Fibroblast of lung (primary cell): Measurements from ENCODE around the gene PACRG. TPM values are rescaled to one million over a fixed set of nuclear protein-coding genes. Genes with fewer than 3 reads are reported as not detected.

ENCODE experiments used
- DNase-seq, 2 donors: peaks; one replicate each; pipeline versions ENCODE4 v3.0.0 to v3.0.0-alpha.2; 2010; ENCODE audit warnings: low read depth in 2 of 2
- H2AFZ ChIP-seq: 2 replicates; pipeline ENCODE4 v1.5.1; 2012; ENCODE audit warnings: low read length, control low read depth, inconsistent platforms
- H3K27ac ChIP-seq: 2 replicates; pipeline ENCODE4 v1.5.1; 2011; ENCODE audit warnings: low read length, control low read depth; ENCODE audit not compliant: insufficient read depth
- H3K27me3 ChIP-seq: 2 replicates; pipeline ENCODE4 v1.5.1; 2011; ENCODE audit warnings: mild to moderate bottlenecking, low read length; ENCODE audit not compliant: control insufficient read depth, insufficient read depth
- H3K36me3 ChIP-seq: 2 replicates; pipeline ENCODE4 v1.5.1; 2011; ENCODE audit warnings: low read length; ENCODE audit not compliant: control insufficient read depth, insufficient read depth
- H3K4me1 ChIP-seq: 2 replicates; pipeline ENCODE4 v1.5.1; 2011; ENCODE audit warnings: low read length; ENCODE audit not compliant: control insufficient read depth, insufficient read depth; ENCODE audit errors: extremely low read depth
- H3K4me2 ChIP-seq: 2 replicates; pipeline ENCODE4 v1.5.1; 2011; ENCODE audit warnings: low read length, control low read depth; ENCODE audit not compliant: insufficient read depth; ENCODE audit errors: extremely low read depth
- H3K4me3 ChIP-seq, 4 experiments: fragments of 200-600 bp in 1 of 4; sonication (generic) in 1 of 4; replicated peaks in 1 of 4; 2 replicates each; pipeline ENCODE4 v1.5.1; 2011 to 2016; ENCODE audit warnings: low read length in 4 of 4, low read depth in 3 of 4, mild to moderate bottlenecking in 3 of 4, control low read depth in 2 of 4, inconsistent platforms in 1 of 4, mixed read lengths in 1 of 4; ENCODE audit not compliant: insufficient read depth in 1 of 4; ENCODE audit errors: control extremely low read depth in 1 of 4
- H3K79me2 ChIP-seq: 2 replicates; pipeline ENCODE4 v1.5.1; 2012; ENCODE audit warnings: mild to moderate bottlenecking, low read length, inconsistent platforms; ENCODE audit not compliant: control insufficient read depth, insufficient read depth
- H3K9ac ChIP-seq: 2 replicates; pipeline ENCODE4 v1.5.1; 2011; ENCODE audit warnings: mild to moderate bottlenecking, low read length, control low read depth; ENCODE audit not compliant: insufficient read depth
- H3K9me3 ChIP-seq: 2 replicates; pipeline ENCODE4 v1.5.1; 2012; ENCODE audit warnings: low read depth, low read length; ENCODE audit not compliant: control insufficient read depth, insufficient read depth
- H4K20me1 ChIP-seq: 2 replicates; pipeline ENCODE4 v1.5.1; 2011; ENCODE audit warnings: low read length; ENCODE audit not compliant: control insufficient read depth, insufficient read depth; ENCODE audit errors: extremely low read depth
- CTCF ChIP-seq, 2 donors: IDR thresholded peaks in 1 of 2; conservative IDR thresholded peaks in 1 of 2; 1 replicate in 1 of 2; 2 replicates in 1 of 2; pipeline ENCODE4 v1.5.1; 2011 to 2012; ENCODE audit warnings: low read length in 2 of 2, control low read depth in 1 of 2, inconsistent platforms in 1 of 2, low read depth in 1 of 2, mild to moderate bottlenecking in 1 of 2
- EZH2 ChIP-seq: IDR thresholded peaks from 2 replicates; pipeline ENCODE4 v1.5.1; 2012; ENCODE audit warnings: low read length, control low read depth, mild to moderate bottlenecking; ENCODE audit errors: missing control alignments
- polyA plus RNA-seq, 2 donors: library from polyadenylated mRNA; depleted of rRNA in 1 of 2; stranded (reverse) in 1 of 2; unstranded in 1 of 2; fragments of >200 nt; gene quantifications; 2 replicates each; pipeline ENCODE4 v1.2.1, GENCODE V29; 2011 to 2012; ENCODE audit warnings: missing spikeins in 1 of 2
- total RNA-seq: library from RNA; depleted of rRNA; stranded (reverse); fragments of >200 nt; gene quantifications from 2 replicates; pipeline ENCODE4 v1.2.1, GENCODE V29; 2014

Gene PACRG
- total and polyA plus RNA-seq, 2 donors (not counting 1 experiment from before 2014, with no cell fraction given), result 0.30 to 0.66 TPM

- Histone ChIP-seq H3K4me2 (no peak overlapping the region), H3K9ac (no peak overlapping the region), H3K4me3 (no peak overlapping the region), H3K9me3 (no peaks in the 10 kb centered on the region), H4K20me1 (no peaks in the 10 kb centered on the region), H3K27ac (no peak overlapping the region), H3K4me1 (no peaks in the 10 kb centered on the region), H2AFZ (no peak overlapping the region), H3K79me2 (no peaks in the 10 kb centered on the region), H3K36me3 (no peaks in the 10 kb centered on the region), H3K27me3 (no peaks in the 10 kb centered on the region)
- no peak for TF ChIP-seq CTCF (conservative IDR thresholded peaks at IDR 0.05 in 1 of 2, IDR thresholded peaks at IDR 0.05 in 1 of 2; ENCODE audit: low read depth in 1 of 2, low read length in 2 of 2)
- no peak for TF ChIP-seq EZH2
- no peak for DNase-seq
Observed at GRCh38 chr6:162904069-162904663, 176.4 kb downstream of the PACRG start.

GRCh38 chr6:162906479-162906878 lies 178.7 kb downstream of the PACRG start:
- no peak overlapping the region for H3K4me2 ChIP-seq
- no peak overlapping the region for H2AFZ ChIP-seq
- no peaks in the 10 kb centered on the region for H3K27me3 ChIP-seq
- H3K4me1 ChIP-seq, result no peaks in the 10 kb centered on the region
- no peaks in the 10 kb centered on the region for H3K36me3 ChIP-seq
- no peak for DNase-seq
- H4K20me1 ChIP-seq, result no peaks in the 10 kb centered on the region
- no peak for TF ChIP-seq EZH2
- TF ChIP-seq CTCF (conservative IDR thresholded peaks at IDR 0.05 in 1 of 2, IDR thresholded peaks at IDR 0.05 in 1 of 2; ENCODE audit: low read depth in 1 of 2, low read length in 2 of 2), result no peak
- no peaks in the 10 kb centered on the region for H3K9me3 ChIP-seq
- H3K79me2 ChIP-seq, result no peaks in the 10 kb centered on the region
- no peak overlapping the region for H3K27ac ChIP-seq
- H3K9ac ChIP-seq, result no peak overlapping the region
- no peak overlapping the region for H3K4me3 ChIP-seq

- Histone ChIP-seq H3K4me1 (no peaks in the 10 kb centered on the region), H3K4me3 (no peak overlapping the region), H3K36me3 (no peaks in the 10 kb centered on the region), H3K27me3 (no peaks in the 10 kb centered on the region), H3K27ac (no peak overlapping the region), H3K79me2 (no peaks in the 10 kb centered on the region), H3K9ac (no peak overlapping the region), H2AFZ (no peak overlapping the region), H3K9me3 (no peaks in the 10 kb centered on the region), H3K4me2 (no peak overlapping the region), H4K20me1 (no peaks in the 10 kb centered on the region)
- DNase-seq, result peak; percentile 34 to 86
- TF ChIP-seq CTCF (conservative IDR thresholded peaks at IDR 0.05 in 1 of 2, IDR thresholded peaks at IDR 0.05 in 1 of 2; ENCODE audit: low read depth in 1 of 2, low read length in 2 of 2), result peak in 1 of 2 donors; percentile 60
- no peak for TF ChIP-seq EZH2
Observed at GRCh38 chr6:162907876-162908481, 180.2 kb downstream of the PACRG start.
